Stimulated activated CD8-positive, alpha-beta memory T cell treated with anti-CD3 and anti-CD28 coated beads, Interleukin-15, amount 100 ng/mL, for 4 hours (primary cell): ENCODE results near the gene HELZ2.
"Not testable (repeated sequence)": the region's sequence is repeated elsewhere in the genome, so short reads cannot be mapped to it uniquely, and the experiment has no call there.

Source experiments
- DNase-seq, 2 donors: peaks; one replicate each; pipeline ENCODE4 v3.0.0-alpha.2; 2020; ENCODE audit warnings: low read depth in 2 of 2

The HELZ2 gene

DNA sequence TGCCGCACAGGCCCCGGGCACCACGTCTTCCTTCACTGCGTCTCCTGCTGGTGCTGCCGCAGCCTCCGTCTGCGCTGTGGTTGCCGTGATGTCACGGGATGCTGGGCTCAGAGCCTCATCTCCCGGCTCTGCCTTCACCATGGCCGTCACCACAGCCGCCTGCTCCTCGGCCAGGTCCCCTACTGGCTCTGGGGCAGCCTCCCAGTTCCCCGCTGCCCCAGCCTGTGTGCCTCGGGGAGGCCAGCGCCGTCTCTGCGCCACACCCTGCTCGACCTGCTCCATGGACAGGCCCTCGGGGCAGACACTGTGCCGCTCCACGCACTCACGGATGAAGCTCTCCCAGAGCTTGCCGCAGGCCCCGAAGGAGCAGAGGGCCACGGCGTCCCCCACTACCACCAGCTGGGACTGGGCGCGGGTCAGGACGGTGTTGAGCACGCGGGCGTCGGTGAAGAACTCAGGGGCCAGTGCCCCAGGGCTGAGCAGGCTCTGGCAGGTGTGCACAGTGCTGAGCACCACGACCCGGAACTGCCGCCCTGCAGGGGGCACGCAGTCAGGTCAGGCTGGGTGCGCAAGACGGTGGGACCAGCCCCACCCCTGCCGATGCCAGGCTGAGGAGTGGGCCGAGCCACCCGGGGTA lies 8.2 kb downstream of the HELZ2 start:
- no peak for DNase-seq

DNA sequence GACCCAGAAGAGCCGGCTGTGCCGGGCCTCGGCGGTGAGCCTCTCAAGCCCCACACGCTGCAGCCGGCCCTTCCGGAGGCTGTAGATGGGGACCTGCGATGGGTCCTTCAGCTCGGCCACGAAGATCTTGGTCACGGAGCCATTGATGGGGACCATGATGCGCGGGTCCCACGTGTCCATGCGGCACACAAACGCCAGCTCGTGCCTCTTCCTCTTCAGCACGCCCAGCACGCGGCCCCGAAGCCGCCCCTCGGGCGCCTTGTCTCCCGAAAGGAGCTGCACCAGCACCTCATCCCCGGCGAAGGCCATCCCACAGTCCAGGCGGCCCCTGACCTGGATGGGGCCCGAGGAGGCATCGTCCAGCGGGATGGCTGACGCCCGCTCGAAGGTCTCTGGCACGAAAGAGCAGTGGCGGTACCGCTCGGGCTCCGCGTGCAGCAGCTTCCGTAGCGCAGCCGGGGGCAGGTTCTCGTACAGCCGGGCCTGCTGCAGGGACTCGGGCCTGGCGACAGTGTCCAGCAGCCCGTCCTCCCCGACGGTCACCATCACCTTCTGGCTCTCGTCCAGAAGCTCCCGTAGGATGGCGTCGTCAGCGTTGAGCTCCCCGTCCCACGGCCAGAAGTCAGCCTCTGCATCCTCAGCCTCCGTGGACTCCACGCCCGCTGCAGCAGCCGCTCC lies 8.9 kb downstream of the HELZ2 start:
- DNase-seq: no peak

DNA sequence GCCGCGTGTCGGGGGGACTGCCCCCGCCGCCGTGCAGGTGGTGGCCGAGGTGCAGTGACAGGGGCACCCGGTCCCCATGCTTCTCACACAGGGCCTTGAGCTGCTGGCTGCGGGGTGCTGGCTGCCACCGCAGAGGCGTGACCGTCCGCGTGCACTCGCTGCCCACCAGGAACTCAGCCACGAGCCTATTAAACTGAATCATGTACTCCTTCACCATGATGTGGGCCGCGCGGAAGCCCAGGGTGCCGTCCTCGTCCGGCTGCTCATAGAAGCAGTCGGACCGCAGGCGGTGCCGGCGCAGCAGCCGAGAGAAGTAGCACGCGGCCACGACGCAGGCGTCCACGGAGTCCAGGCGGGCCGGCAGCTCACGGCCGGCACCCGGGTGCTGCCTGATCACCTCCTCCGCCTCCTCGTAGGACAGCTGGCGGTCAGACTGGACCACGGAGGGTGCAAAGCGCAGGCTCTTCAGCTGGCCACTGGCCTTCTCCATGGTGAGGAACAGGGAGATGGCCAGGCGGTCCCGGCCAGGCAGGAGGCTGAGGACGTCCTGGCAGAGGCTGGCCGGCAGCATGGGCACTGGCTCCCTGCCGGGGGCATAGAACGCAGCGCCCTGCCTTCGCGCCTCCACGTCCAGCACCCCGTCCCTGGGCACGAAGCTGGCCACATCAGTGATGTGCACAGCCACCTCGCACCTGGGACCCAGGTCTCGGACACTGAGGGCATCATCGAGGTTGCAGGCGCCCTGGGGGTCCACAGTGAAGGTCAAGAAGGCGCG lies 9.8 kb downstream of the HELZ2 start:
- no peak for DNase-seq

DNA sequence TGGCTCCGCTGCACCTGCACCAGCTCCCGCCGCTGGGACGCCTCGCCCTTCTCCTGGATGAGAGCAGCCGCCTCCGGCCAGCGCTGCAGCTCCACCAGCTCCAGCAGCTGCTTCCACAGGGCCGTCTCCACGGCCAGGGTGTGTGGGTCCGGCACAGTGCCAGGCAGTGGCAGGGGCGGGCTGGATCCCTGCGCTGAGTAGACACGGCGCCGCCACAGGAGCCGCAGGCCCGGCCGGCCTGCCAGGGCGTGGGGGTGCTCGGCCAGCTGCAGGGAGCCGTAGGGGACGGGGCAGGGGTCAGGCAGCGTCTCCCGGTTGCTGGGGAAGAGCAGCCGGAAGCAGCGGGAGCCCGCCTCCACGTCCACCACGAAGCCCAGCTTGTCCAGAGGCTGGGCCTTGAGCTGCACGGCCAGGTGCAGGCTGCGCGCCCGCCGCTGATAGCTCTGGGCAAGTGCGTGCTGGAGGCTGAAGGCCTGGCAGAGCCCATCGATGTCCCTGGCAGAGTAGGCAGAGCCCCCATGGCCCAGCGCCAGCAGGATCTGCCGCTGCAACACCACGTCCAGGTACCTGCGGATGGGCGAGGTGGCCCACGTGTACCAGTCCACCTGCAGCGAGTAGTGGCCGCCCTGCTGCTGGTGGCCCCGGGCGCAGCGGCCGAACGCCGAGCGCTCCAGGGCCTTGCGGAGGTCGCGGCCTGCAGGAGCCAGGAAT lies 10.7 kb downstream of the HELZ2 start:
- DNase-seq: no peak

DNA sequence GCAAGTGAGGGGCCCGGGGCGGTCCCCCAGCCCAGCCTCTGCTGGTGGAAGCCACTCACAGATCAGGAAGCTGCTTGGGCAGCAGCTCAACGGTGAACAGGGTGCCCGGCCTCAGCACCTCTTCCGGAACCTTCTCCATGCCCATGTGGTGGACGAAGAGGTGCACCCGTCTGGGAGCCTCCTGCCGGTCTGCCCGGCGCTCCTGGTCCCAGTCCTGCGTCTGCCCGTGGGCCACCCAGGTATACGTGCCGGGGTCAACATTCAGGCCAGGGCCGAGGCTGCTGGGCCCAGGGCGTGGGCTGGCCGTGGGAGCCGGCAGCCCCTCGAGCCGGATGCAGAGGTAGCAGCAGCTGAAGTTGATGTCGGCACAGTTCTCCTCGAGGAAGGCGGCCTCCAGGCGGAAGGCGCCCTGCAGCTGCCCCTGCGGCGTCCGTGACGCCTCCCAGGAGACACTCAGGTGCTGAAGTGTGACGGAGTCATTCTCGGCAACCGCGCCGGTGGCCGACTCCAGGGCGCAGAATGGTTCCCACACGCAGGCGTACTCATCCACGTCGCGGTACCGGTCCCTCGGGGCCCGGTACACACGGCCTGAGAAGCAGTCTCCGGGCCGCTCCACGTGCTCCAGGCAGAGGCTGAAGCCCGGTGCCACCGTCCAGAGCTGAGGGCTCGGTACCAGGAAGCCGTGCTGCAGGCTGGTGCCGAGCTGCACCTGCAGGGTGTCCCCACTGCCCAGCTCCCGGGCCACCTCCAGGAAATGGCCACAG lies 11.4 kb downstream of the HELZ2 start:
- DNase-seq: no peak

DNA sequence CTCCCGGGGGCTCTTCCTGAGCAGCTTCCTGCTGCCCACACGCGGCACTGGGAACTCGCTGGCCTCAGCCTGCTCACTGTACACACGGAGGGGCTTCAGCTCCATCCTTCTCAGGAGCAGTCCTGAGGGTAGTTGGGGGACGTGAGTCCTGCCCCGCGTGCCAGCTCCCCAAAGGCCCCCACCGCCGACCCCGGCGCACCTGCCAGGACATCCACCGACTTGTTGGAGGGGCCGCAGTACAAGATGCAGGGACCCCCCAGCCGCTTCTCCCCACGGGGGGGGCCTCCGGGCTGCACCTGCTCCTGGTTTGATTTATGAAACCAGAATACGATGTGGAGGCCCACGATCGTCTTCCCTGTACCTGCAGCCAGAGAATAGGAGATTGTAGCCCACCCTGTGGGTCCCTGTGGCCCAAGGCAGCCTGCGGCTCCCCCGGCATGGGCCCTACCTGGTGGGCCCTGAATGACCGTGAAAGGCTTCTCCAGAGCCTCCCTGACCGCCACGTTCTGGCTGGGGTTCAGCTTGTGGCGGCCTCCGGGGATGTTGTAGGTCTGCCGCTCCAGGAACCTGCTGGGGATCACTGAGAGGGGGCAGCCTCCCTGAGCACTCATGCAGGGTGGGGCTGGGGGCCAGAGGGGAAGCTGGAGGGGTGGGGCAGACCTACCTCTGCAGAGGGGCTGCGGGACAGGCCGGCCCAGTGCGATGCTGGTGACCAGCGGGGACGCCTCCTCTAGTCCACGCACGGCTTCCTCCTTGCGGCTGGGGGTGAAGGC lies 12.2 kb downstream of the HELZ2 start:
- no peak for DNase-seq

DNA sequence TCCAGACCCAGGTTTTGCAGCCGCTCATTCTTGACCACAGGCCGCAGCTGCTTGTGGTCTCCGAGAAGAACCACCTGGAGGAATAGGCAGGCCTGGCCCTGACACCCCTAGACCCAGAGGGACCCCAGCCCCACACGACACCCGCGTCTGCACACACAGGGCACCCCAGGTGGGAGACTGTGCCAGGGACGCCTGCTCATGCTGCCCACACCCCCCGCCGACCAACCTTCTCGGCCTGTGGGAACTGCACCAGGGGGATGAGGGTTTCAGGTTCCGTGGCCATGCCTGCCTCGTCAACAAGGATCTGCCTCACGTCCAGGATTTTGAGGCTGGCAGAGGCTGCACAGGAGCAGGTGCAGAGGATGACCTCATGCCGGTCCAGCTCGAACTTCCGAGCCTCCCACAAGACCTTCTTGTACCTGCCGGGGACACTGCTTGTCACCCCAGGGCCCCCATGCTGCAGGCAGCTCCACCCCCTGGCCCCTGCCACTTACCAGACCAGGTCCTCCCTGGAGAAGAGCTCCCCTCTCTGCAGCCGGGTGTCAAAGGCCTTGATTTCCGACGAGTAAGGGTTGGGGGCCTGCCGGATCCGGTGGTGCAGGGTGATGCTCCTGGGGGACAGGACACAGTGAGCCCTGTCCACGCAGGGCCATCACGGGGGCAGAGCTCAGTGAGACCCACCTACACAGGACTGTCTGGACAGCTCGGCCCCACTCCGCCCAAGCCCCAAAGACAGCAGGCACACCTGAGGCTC lies 13.0 kb downstream of the HELZ2 start:
- DNase-seq: no peak

DNA sequence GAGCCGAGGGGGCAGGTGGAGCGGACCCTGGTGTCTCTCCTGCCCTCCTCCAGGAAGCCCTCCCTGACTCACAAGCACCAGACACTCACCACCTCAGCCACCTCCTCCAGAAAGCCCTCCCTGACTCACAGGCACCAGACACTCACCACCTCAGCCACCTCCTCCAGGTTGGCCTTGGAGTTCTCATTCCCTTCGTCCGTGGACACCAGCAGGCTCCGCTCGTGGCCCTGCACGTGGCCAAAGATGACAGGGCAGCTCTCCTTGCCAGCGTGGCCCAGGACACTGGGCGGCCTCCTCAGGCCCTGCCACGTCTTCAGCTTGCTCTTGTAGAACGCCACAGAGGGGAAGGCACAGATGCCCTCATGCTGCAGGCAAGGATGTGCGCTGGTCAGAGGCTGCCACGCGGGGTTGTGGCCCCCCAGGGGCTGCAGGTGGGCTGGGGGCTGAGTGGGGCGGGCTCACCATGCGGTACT lies 13.7 kb downstream of the HELZ2 start:
- DNase-seq: no peak

DNA sequence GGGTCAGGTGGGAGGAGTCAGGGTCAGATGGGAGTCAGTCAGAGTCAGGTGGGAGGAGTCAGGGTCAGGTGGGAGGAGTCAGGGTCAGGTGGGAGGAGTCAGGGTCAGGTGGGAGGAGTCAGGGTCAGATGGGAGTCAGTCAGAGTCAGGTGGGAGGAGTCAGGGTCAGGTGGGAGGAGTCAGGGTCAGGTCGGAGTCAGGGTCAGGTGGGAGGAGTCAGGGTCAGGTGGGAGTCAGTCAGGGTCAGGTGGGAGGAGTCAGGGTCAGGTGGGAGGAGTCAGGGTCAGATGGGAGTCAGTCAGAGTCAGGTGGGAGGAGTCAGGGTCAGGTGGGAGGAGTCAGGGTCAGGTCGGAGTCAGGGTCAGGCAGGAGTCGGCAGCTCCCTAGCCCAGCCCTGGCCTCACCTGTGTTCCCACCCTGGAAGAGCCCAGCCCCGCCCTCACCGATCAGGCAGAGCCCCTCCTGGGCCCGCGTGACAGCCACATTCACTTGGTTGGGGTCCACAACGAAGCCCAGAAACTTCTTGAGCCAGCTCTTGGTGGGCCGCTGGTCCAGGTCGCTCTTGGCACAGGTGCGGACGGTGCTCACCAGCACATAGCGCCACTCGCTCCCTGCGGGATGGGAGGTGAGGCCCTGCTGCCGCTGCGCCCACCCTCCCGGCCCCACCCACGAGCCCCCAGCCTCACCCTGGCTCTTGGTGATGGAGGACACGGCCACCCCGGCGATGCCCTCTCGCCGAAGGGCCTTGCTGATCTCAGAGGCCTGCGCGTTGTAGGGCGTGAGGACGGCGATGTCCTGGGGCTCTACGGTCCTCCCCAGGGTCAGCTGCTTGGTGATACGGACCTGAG lies 14.3 kb downstream of the HELZ2 start:
- DNase-seq: not testable (repeated sequence)

DNA sequence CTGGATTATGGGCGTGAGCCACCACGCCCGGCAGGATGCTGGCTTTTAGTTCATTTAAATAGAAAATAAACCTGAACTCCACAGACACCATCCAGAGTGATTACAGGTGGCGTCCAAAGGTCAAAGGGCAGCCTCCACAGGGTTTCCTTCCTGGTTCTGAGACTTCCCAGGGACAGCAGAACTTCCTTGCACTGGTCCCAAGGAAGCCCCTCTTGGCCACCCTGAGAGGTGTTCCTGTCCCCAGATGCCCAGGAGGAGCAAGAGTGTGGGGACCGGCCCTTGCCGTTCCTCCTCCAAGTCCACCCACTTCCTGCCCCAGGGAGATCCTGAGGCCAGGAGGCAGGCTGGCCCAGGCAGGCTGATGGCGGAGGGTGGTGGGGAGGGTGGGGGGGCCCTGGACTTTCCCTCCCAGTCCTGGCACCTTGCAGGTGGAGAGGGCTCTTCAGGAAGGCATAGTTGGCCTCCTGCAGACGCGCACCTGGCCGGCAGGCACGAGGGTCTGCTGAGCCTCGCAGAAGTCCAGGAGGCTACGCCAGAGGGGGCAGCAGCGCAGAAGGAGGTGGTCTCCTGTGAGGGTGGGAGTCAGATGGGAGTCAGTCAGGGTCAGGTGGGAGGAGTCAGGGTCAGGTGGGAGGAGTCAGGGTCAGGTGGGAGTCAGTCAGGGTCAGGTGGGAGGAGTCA lies 15.1 kb downstream of the HELZ2 start:
- DNase-seq: no peak

DNA sequence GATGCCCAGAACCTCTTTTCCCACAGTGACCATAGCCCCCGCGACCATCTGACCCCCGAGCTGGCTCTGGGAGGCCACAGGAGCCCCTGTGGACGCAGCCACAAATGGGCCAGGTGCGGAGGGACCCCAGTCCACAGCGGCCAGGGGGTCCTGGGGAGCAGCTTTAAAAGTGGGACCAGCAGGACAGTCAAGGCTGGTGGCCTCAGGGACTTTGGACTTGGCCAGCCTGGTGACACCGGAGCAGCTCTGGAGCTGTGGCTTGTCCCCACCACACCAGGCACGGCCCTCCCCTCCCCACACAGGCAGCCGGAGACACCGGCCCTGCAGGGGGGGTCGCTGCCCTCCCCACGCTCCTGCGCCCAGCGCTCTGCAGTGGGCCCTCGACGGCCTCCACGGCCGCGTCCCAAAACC lies 16.6 kb downstream of the HELZ2 start:
- DNase-seq: no peak

DNA sequence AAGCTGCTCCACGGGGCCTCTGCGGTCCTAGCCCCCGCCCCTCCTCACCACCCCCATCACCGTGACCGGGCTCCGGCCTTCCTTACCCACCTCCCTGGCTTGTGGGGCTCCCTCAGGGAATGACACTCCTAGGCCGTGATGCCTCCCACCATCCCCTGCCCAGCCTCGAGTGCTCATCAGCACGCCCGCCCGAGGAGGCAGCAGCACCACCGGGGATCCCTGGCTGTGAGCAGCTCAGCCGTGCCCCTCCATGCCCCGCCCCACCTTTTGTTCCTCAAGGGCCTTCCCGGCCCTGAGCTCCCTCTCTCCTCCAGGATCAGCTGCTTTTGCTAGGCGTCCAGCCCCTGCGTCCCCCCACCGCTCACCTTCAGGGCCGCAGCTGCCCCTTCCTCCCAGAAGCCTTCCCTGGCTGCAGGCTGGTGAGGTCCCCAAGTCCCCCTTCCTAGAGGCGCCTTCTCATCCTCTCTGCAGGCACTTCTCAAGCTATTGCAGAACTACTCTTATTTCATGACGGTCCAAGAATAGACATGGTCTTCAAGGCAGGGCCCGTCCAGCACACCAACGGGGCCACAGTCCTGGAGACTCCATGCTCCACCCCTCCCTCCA lies 17.1 kb downstream of the HELZ2 start:
- no peak for DNase-seq

DNA sequence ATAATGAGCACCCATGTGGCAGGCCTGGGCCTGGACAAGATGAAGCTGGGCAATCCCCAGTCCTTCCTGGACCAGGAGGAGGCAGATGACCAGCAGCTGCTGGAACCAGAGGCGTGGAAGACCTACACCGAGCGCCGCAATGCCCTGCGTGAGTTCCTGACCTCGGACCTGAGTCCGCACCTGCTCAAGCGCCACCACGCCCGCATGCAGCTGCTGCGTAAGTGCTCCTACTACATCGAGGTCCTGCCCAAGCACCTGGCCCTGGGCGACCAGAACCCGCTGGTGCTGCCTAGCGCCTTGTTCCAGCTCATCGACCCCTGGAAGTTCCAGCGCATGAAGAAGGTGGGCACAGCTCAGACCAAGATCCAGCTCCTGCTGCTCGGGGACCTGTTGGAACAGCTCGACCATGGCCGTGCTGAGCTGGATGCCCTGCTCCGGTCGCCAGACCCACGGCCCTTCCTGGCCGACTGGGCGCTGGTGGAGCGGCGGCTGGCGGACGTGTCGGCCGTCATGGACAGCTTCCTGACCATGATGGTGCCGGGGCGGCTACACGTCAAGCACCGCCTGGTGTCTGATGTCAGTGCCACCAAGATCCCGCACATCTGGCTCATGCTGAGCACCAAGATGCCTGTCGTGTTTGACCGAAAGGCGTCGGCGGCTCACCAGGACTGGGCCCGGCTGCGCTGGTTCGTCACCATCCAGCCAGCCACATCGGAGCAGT lies 18.2 kb downstream of the HELZ2 start:
- DNase-seq: no peak

DNA sequence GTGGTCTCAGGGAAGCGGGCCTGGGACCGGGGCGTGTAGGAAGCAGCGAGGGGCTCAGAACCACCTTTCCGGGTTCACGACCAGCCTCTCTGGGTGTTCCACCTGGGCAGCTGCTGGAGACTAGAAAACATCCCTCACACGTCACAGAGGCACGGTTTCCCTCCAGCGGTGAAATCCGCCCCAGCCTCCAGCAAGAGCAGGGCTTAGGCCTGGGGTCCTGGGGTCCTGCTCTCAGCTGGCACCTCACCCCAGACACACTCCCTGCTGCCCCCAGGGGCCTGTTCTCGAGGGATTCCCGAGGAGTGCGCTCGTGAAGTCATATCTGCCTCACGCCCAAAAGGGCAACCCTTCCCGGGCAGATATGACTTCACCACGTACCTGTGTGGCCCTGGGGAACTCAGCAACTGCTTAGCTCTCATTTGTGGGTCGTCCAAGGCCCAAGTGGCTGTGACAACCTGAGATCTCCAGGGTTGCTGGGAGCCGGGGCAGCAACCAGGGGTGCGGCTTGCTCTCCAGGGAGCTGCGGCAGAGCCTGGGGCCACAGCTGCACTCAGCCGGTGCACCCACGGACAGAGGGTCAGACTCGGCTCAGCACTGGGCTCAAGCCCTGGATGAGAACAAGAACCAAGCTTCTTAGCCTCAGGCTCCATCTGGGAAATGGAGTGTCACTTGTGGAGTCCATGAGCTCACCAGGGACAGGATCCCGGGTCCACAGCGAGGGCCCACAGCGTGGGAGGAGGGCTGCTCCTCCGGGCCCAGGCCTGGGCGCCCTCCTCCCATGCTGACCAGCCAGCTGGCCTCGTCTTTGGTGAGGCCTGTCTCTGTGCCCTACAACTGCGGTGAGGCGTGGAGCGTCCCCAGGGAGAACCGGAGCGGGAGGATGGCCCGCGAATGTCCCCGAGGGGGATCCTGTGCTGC lies 19.4 kb downstream of the HELZ2 start:
- DNase-seq: no peak

DNA sequence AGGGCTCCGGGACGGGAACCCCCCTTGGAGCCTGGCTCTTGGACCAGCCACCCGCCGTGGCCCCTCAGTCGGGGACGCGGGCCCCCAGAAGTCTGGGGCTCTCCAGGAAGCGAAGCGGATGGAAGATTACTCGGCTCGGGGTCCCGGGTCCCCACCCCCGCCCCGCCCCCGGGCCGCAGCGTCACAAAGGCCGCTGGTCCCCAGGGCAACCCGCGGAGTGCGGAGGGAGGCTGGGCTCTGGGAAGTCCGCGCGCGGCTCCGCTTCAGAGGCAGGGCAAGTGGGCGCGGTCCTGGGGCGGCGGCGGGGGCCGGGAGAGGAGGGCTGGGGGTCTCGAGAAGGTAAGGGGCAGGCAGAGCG lies 20.1 kb downstream of the HELZ2 start, which contains the start of gene FNDC11:
FNDC11 (plus strand) TSS at position 227 of the 358 bp plus-strand sequence. CDS start 1,505 bp downstream, outside the sequence.
- peak in 1 of 2 donors; percentile 48 for DNase-seq
